ENCODE measurements around the gene USO1.

- TF ChIP-seq, protein P1, sequence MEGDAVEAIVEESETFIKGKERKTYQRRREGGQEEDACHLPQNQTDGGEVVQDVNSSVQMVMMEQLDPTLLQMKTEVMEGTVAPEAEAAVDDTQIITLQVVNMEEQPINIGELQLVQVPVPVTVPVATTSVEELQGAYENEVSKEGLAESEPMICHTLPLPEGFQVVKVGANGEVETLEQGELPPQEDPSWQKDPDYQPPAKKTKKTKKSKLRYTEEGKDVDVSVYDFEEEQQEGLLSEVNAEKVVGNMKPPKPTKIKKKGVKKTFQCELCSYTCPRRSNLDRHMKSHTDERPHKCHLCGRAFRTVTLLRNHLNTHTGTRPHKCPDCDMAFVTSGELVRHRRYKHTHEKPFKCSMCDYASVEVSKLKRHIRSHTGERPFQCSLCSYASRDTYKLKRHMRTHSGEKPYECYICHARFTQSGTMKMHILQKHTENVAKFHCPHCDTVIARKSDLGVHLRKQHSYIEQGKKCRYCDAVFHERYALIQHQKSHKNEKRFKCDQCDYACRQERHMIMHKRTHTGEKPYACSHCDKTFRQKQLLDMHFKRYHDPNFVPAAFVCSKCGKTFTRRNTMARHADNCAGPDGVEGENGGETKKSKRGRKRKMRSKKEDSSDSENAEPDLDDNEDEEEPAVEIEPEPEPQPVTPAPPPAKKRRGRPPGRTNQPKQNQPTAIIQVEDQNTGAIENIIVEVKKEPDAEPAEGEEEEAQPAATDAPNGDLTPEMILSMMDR (IDR thresholded peaks at IDR 0.05; ENCODE audit: low read depth, low read length), result no peak
- no peak for TF ChIP-seq EZH2phosphoT487 (IDR thresholded peaks at IDR 0.05; ENCODE audit: low read depth)
These were observed 49.3 kb upstream of the USO1 start for GRCh38 chr4:75675004-75675531.
